ENCODE results near the gene LRRTM3.

DNA sequence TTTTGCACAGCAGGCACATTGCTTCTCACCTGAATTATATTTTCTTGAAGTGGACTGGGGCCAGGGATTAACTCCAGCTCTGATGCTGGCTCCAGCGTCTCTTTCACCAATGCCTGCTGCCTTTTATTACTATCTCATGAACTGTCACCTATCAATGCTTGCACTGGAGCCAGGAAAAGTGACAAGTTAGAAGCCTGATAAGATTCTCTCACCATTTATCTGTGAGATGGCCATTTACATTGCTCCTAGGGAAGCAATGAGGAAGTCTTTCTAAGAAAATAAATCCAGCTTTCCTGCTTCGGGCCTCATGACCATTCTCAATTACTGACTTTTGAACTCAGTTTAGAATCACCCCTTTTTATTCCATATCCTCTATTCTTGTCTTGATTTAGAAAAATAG, 48.5 kb upstream of the LRRTM3 start:
- TF ChIP-seq CTCF (IDR thresholded peaks at IDR 0.05; ENCODE audit: low read length): no peak
- no peak for TF ChIP-seq EZH2 (optimal IDR thresholded peaks at IDR 0.05; ENCODE audit: low read depth, low read length)

Measured in MM.1S (cell line).